Measurements from ENCODE around the gene DUSP1. TPM values are rescaled to one million over a fixed set of nuclear protein-coding genes. Genes with fewer than 3 reads are reported as not detected.

DUSP1 gene
- total RNA-seq, 1 donor from 2014 or later = 227 TPM

GRCh38 chr5:172795318-172795977 lies 24.5 kb upstream of the DUSP1 start:
- TF ChIP-seq CTCF (IDR thresholded peaks at IDR 0.05; ENCODE audit: insufficient read depth, low read length, poor library complexity, severe bottlenecking) = no peak
- peak; percentile 90 for DNase-seq (ENCODE audit: low read depth)
- Histone ChIP-seq H3K4me3 (ENCODE audit: low read depth, low read length) (no peak overlapping the region), H3K27me3 (ENCODE audit: control insufficient read depth, insufficient read depth, low read length) (no peaks in the 10 kb centered on the region), H3K36me3 (ENCODE audit: control insufficient read depth, insufficient read depth, low read length) (no peaks in the 10 kb centered on the region)

- TF ChIP-seq CTCF (IDR thresholded peaks at IDR 0.05; ENCODE audit: insufficient read depth, low read length, poor library complexity, severe bottlenecking) = no peak
- DNase-seq (ENCODE audit: low read depth) = no peak
- H3K4me3 ChIP-seq (ENCODE audit: low read depth, low read length) = no peak overlapping the region
- H3K27me3 ChIP-seq (ENCODE audit: control insufficient read depth, insufficient read depth, low read length) = no peaks in the 10 kb centered on the region
- H3K36me3 ChIP-seq (ENCODE audit: control insufficient read depth, insufficient read depth, low read length) = no peaks in the 10 kb centered on the region
Measured at GRCh38 chr5:172793577-172794488, 22.8 kb upstream of the DUSP1 start.

- no peak for TF ChIP-seq CTCF (IDR thresholded peaks at IDR 0.05; ENCODE audit: insufficient read depth, low read length, poor library complexity, severe bottlenecking)
Measured at GRCh38 chr5:172792701-172793570, 21.9 kb upstream of the DUSP1 start.

GRCh38 chr5:172791726-172792445 lies 20.9 kb upstream of the DUSP1 start:
- no peaks in the 10 kb centered on the region for H3K27me3 ChIP-seq (ENCODE audit: control insufficient read depth, insufficient read depth, low read length)
- no peaks in the 10 kb centered on the region for H3K36me3 ChIP-seq (ENCODE audit: control insufficient read depth, insufficient read depth, low read length)
- DNase-seq (ENCODE audit: low read depth) = no peak
- no peak for TF ChIP-seq CTCF (IDR thresholded peaks at IDR 0.05; ENCODE audit: insufficient read depth, low read length, poor library complexity, severe bottlenecking)
- H3K4me3 ChIP-seq (ENCODE audit: low read depth, low read length) = no peak overlapping the region

More at GRCh38 chr5:172792701-172793570, 21.9 kb upstream of the DUSP1 start:
- Histone ChIP-seq H3K4me3 (ENCODE audit: low read depth, low read length) (no peak overlapping the region), H3K36me3 (ENCODE audit: control insufficient read depth, insufficient read depth, low read length) (no peaks in the 10 kb centered on the region), H3K27me3 (ENCODE audit: control insufficient read depth, insufficient read depth, low read length) (no peaks in the 10 kb centered on the region)
- no peak for DNase-seq (ENCODE audit: low read depth)

GRCh38 chr5:172791286-172791685 lies 20.3 kb upstream of the DUSP1 start:
- no peaks in the 10 kb centered on the region for H3K36me3 ChIP-seq (ENCODE audit: control insufficient read depth, insufficient read depth, low read length)
- H3K4me3 ChIP-seq (ENCODE audit: low read depth, low read length) = no peak overlapping the region
- no peak for DNase-seq (ENCODE audit: low read depth)
- no peaks in the 10 kb centered on the region for H3K27me3 ChIP-seq (ENCODE audit: control insufficient read depth, insufficient read depth, low read length)
- TF ChIP-seq CTCF (IDR thresholded peaks at IDR 0.05; ENCODE audit: insufficient read depth, low read length, poor library complexity, severe bottlenecking) = no peak
